GM23338 (cell line): ENCODE results near the gene ZSCAN5A. TPM values are rescaled to one million over a fixed set of nuclear protein-coding genes. Genes with fewer than 3 reads are reported as not detected.

Source experiments
- ATAC-seq: fragments of 200-7000 bp; cut with Tn5 transposase; 3 replicates; pipeline ENCODE4 v1.9.1; 2020
- DNase-seq: peaks from one replicate; pipeline ENCODE4 v3.0.0-alpha.2; 2015; ENCODE audit warnings: low spot score
- H2AFZ ChIP-seq: fragments of 200-600 bp; sonication (generic); 2 replicates; pipeline ENCODE4 v1.8.0; 2016; ENCODE audit warnings: antibody characterized with exemption, mild to moderate bottlenecking, moderate library complexity
- H3F3A ChIP-seq: fragments of 200-600 bp; sonication (generic); replicated peaks from 2 replicates; pipeline ENCODE4 v1.8.0; 2017; ENCODE audit warnings: antibody characterized with exemption, mixed run types, low read depth
- H3K27ac ChIP-seq: fragments of 200-600 bp; sonication (generic); 2 replicates; pipeline ENCODE4 v1.6.1; 2016; ENCODE audit warnings: low read depth
- H3K27me3 ChIP-seq: fragments of 200-600 bp; sonication (generic); 2 replicates; pipeline ENCODE4 v1.8.0; 2016; ENCODE audit warnings: mild to moderate bottlenecking, mixed run types, moderate library complexity; ENCODE audit not compliant: insufficient read depth
- H3K36me3 ChIP-seq: fragments of 200-600 bp; sonication (generic); 2 replicates; pipeline ENCODE4 v1.8.0; 2016; ENCODE audit warnings: mild to moderate bottlenecking; ENCODE audit not compliant: insufficient read depth
- H3K4me1 ChIP-seq: fragments of 200-600 bp; sonication (generic); 2 replicates; pipeline ENCODE4 v1.8.0; 2016; ENCODE audit warnings: mild to moderate bottlenecking, moderate library complexity; ENCODE audit not compliant: insufficient read depth
- H3K4me2 ChIP-seq: fragments of 200-600 bp; sonication (generic); 2 replicates; pipeline ENCODE4 v1.7.1; 2017; ENCODE audit warnings: mixed run types
- H3K4me3 ChIP-seq: fragments of 200-600 bp; sonication (generic); 2 replicates; pipeline ENCODE4 v1.6.1; 2016; ENCODE audit warnings: mixed run types
- H3K79me2 ChIP-seq: fragments of 200-600 bp; sonication (generic); replicated peaks from 2 replicates; pipeline ENCODE4 v1.8.0; 2017; ENCODE audit warnings: mild to moderate bottlenecking; ENCODE audit not compliant: insufficient read depth
- H3K9me2 ChIP-seq: fragments of 200-600 bp; sonication (generic); 2 replicates; pipeline ENCODE4 v1.8.0; 2017; ENCODE audit not compliant: insufficient read depth
- H4K20me1 ChIP-seq: fragments of 200-600 bp; sonication (generic); replicated peaks from 2 replicates; pipeline ENCODE4 v1.8.0; 2017; ENCODE audit warnings: mild to moderate bottlenecking; ENCODE audit not compliant: insufficient read depth
- H3K27ac Mint-ChIP-seq: 2 replicates; pipeline ENCODE4 v1.8.0; 2020; ENCODE audit warnings: inconsistent platforms, mild to moderate bottlenecking, moderate library complexity, mixed read lengths
- H3K27me3 Mint-ChIP-seq: 3 replicates; pipeline ENCODE4 v1.8.0; 2022; ENCODE audit warnings: low read depth, mild to moderate bottlenecking, moderate library complexity, mixed read lengths, inconsistent platforms; ENCODE audit not compliant: insufficient read depth, poor library complexity
- H3K36me3 Mint-ChIP-seq: 3 replicates; pipeline ENCODE4 v1.8.0; 2021; ENCODE audit warnings: low read depth, mild to moderate bottlenecking, inconsistent platforms, moderate library complexity, mixed read lengths
- H3K4me1 Mint-ChIP-seq: 3 replicates; pipeline ENCODE4 v1.8.0; 2020; ENCODE audit warnings: mild to moderate bottlenecking, inconsistent platforms, mixed read lengths
- H3K4me3 Mint-ChIP-seq: 3 replicates; pipeline ENCODE4 v1.8.0; 2021; ENCODE audit warnings: moderate library complexity, mild to moderate bottlenecking, inconsistent platforms, mixed read lengths
- H3K9me3 Mint-ChIP-seq: 3 replicates; pipeline ENCODE4 v1.8.0; 2020; ENCODE audit warnings: moderate library complexity, mild to moderate bottlenecking, inconsistent platforms, mixed read lengths
- CREB1 ChIP-seq: fragments of 250-450 bp; sonication (Bioruptor Pico); IDR thresholded peaks from 2 replicates; pipeline ENCODE4 v1.5.0; 2020; ENCODE audit warnings: low read depth, mild to moderate bottlenecking, moderate library complexity
- CTCF ChIP-seq, 2 experiments: fragments of 200-600 bp in 1 of 2; sonication (generic) in 1 of 2; conservative IDR thresholded peaks; 2 replicates each; pipeline versions ENCODE4 v1.5.1 to v1.6.1; 2016 to 2017; ENCODE audit warnings: antibody characterized with exemption in 2 of 2, low read depth in 2 of 2, mild to moderate bottlenecking in 2 of 2, moderate library complexity in 1 of 2
- ETS1 ChIP-seq: IDR thresholded peaks from 2 replicates; pipeline ENCODE4 v1.6.1; 2016; ENCODE audit warnings: antibody characterized with exemption
- JUNB ChIP-seq: IDR thresholded peaks from one replicate; pipeline ENCODE4 v1.6.1; 2016; ENCODE audit warnings: antibody characterized with exemption; ENCODE audit not compliant: unreplicated experiment
- NANOG ChIP-seq: IDR thresholded peaks from 2 replicates; pipeline ENCODE4 v1.6.1; 2016; ENCODE audit warnings: antibody characterized with exemption, borderline replicate concordance
- POLR2AphosphoS5 ChIP-seq: IDR thresholded peaks from 2 replicates; pipeline ENCODE4 v1.6.1; 2016; ENCODE audit warnings: antibody characterized with exemption, low read depth
- STAT1 ChIP-seq: IDR thresholded peaks from one replicate; pipeline ENCODE4 v1.6.1; 2016; ENCODE audit warnings: antibody characterized with exemption; ENCODE audit not compliant: unreplicated experiment
- ZNF114 ChIP-seq: fragments of 250-450 bp; sonication (Bioruptor Pico); IDR thresholded peaks from 2 replicates; pipeline ENCODE4 v1.5.0; 2020; ENCODE audit warnings: mild to moderate bottlenecking, moderate library complexity
- ZNF331 ChIP-seq: fragments of 250-450 bp; sonication (Bioruptor Pico); IDR thresholded peaks from 2 replicates; pipeline ENCODE4 v1.5.0; 2020; ENCODE audit warnings: low read depth, mild to moderate bottlenecking, moderate library complexity
- polyA plus RNA-seq: library from polyadenylated mRNA; unstranded; fragments of >200 nt; fragmentation: Nextera tagmentation; extraction: Ambion mirVana; gene quantifications from 2 replicates; pipeline ENCODE4 v1.2.1, GENCODE V29; 2016
- total RNA-seq: library from RNA; depleted of rRNA; stranded (reverse); fragments of >200 nt; shearing (Covaris generic); gene quantifications from 2 replicates; pipeline ENCODE4 v1.2.3, GENCODE V29; 2014

ZSCAN5A gene
- total and polyA plus RNA-seq, 2 experiments from 2014 or later: 10.2 to 12.5 TPM

GRCh38 chr19:56269348-56269747 is 45.3 kb downstream of the ZSCAN5A start:
- no peak overlapping the region for H3K4me3 ChIP-seq
- TF ChIP-seq CTCF (conservative IDR thresholded peaks at IDR 0.05; ENCODE audit: low read depth in 2 of 2) (no peak), POLR2AphosphoS5 (no peak), NANOG (no peak)
- no peak overlapping the region for H3K4me2 ChIP-seq
- no peaks in the 10 kb centered on the region for H4K20me1 ChIP-seq
- no peak overlapping the region for H3K27ac ChIP-seq
- no peak for DNase-seq
- H3K4me1 ChIP-seq: no peaks in the 10 kb centered on the region
- ATAC-seq: no peak
- H3K79me2 ChIP-seq: no peaks in the 10 kb centered on the region
- H2AFZ ChIP-seq: no peak overlapping the region
- no peaks in the 10 kb centered on the region for H3K36me3 ChIP-seq
- Mint-ChIP-seq H3K27ac (no peak overlapping the region), H3K36me3 (no peaks in the 10 kb centered on the region), H3K4me3 (no peak overlapping the region), H3K27me3 (no peaks in the 10 kb centered on the region), H3K4me1 (no peaks in the 10 kb centered on the region), H3K9me3 (no peaks in the 10 kb centered on the region)
- no peaks in the 10 kb centered on the region for H3K27me3 ChIP-seq
- H3K9me2 ChIP-seq: no peaks in the 10 kb centered on the region
- H3F3A ChIP-seq: no peaks in the 10 kb centered on the region

- Mint-ChIP-seq H3K4me1 (no peaks in the 10 kb centered on the region), H3K4me3 (no peak overlapping the region), H3K9me3 (no peaks in the 10 kb centered on the region), H3K27ac (no peak overlapping the region), H3K36me3 (no peaks in the 10 kb centered on the region), H3K27me3 (peaks cover 2% of the 10 kb centered on the region)
- no peak for DNase-seq
- Histone ChIP-seq H3K4me3 (no peak overlapping the region), H3K9me2 (no peaks in the 10 kb centered on the region), H3K4me1 (no peaks in the 10 kb centered on the region), H3K27me3 (no peaks in the 10 kb centered on the region), H3F3A (no peaks in the 10 kb centered on the region), H3K36me3 (no peaks in the 10 kb centered on the region), H4K20me1 (no peaks in the 10 kb centered on the region), H3K4me2 (no peak overlapping the region), H2AFZ (no peak overlapping the region), H3K79me2 (no peaks in the 10 kb centered on the region), H3K27ac (no peak overlapping the region)
- ATAC-seq: no peak
- no peak for TF ChIP-seq ZNF114 (CRISPR knock-in tag)
- TF ChIP-seq STAT1: no peak
- no peak for TF ChIP-seq CTCF (conservative IDR thresholded peaks at IDR 0.05; ENCODE audit: low read depth in 2 of 2)
- no peak for TF ChIP-seq JUNB
Measured at GRCh38 chr19:56266051-56266450, 48.6 kb downstream of the ZSCAN5A start.

GRCh38 chr19:56263319-56263718 is 51.3 kb downstream of the ZSCAN5A start:
- H3K9me2 ChIP-seq: no peaks in the 10 kb centered on the region
- no peak overlapping the region for H3K4me3 ChIP-seq
- H3K27me3 ChIP-seq: no peaks in the 10 kb centered on the region
- H3K27ac ChIP-seq: no peak overlapping the region
- ATAC-seq (no peak), DNase-seq (no peak)
- no peak overlapping the region for H3K4me2 ChIP-seq
- Mint-ChIP-seq H3K27me3 (peaks cover 4% of the 10 kb centered on the region), H3K27ac (no peak overlapping the region), H3K4me3 (no peak overlapping the region), H3K9me3 (no peaks in the 10 kb centered on the region; the same call in 2 of the 3 replicates), H3K4me1 (no peaks in the 10 kb centered on the region), H3K36me3 (no peaks in the 10 kb centered on the region; the same call in 2 of the 3 replicates)
- no peaks in the 10 kb centered on the region for H3F3A ChIP-seq
- H3K79me2 ChIP-seq: no peaks in the 10 kb centered on the region
- no peaks in the 10 kb centered on the region for H4K20me1 ChIP-seq
- H3K4me1 ChIP-seq: no peaks in the 10 kb centered on the region
- no peak overlapping the region for H2AFZ ChIP-seq
- no peaks in the 10 kb centered on the region for H3K36me3 ChIP-seq
- TF ChIP-seq CREB1 (CRISPR knock-in tag): no peak
- TF ChIP-seq POLR2AphosphoS5: no peak
- TF ChIP-seq ZNF331 (CRISPR knock-in tag): no peak
- no peak for TF ChIP-seq ETS1
- TF ChIP-seq CTCF (conservative IDR thresholded peaks at IDR 0.05; ENCODE audit: low read depth in 2 of 2): no peak
- TF ChIP-seq JUNB: no peak
